Cardiac fibroblast (primary cell): ENCODE measurements around the gene FRMD4B.

Experiments
- DNase-seq, 2 donors: peaks; one replicate each; pipeline versions ENCODE4 v3.0.0 to v3.0.0-alpha.2; 2010; ENCODE audit warnings: low read depth in 2 of 2
- H3K4me3 ChIP-seq, 2 donors: replicated peaks in 1 of 2; 1 replicate in 1 of 2; 2 replicates in 1 of 2; pipeline ENCODE4 v1.5.1; 2011; ENCODE audit warnings: low read depth in 2 of 2, low read length in 2 of 2, mild to moderate bottlenecking in 2 of 2, moderate library complexity in 1 of 2
- CTCF ChIP-seq: IDR thresholded peaks from one replicate; pipeline ENCODE4 v1.5.1; 2011; ENCODE audit warnings: low read depth, mild to moderate bottlenecking, low read length, inconsistent platforms

FRMD4B gene

GRCh38 chr3:69246612-69247011 is 139.3 kb downstream of the FRMD4B start:
- H3K4me3 ChIP-seq: no peak overlapping the region
- no peak for DNase-seq
- no peak for TF ChIP-seq CTCF

GRCh38 chr3:69244039-69244438 is 141.8 kb downstream of the FRMD4B start:
- DNase-seq: no peak
- no peak for TF ChIP-seq CTCF
- no peak overlapping the region for H3K4me3 ChIP-seq

GRCh38 chr3:69241769-69242168 is 144.1 kb downstream of the FRMD4B start:
- H3K4me3 ChIP-seq: no peak overlapping the region
- TF ChIP-seq CTCF: no peak
- DNase-seq: no peak

- peak in 1 of 2 donors; percentile 50 for DNase-seq
- H3K4me3 ChIP-seq: no peak overlapping the region
- no peak for TF ChIP-seq CTCF
Measured at GRCh38 chr3:69240651-69241568, 145.0 kb downstream of the FRMD4B start.

- H3K4me3 ChIP-seq: no peak overlapping the region
- no peak for TF ChIP-seq CTCF
- no peak for DNase-seq
Measured at GRCh38 chr3:69239063-69239462, 146.8 kb downstream of the FRMD4B start.

- peak overlapping the region in 1 of 2 donors; percentile 7 for H3K4me3 ChIP-seq
- no peak for DNase-seq
- TF ChIP-seq CTCF: no peak
Measured at GRCh38 chr3:69236812-69237707, 148.8 kb downstream of the FRMD4B start.
